HepG2 (cell line): Measurements from ENCODE around the gene CCDC106. TPM values are rescaled to one million over a fixed set of nuclear protein-coding genes. Genes with fewer than 3 reads are reported as not detected.

Experiments
- BRD4 ChIP-seq: sonication (generic); formaldehyde crosslinking; IDR thresholded peaks from 2 replicates; pipeline ENCODE4 v1.4.0; 2020; ENCODE audit warnings: missing genetic modification reagents
- CENPX ChIP-seq: sonication (generic); formaldehyde crosslinking; IDR thresholded peaks from 2 replicates; pipeline ENCODE4 v1.9.0; 2021; ENCODE audit warnings: mild to moderate bottlenecking, missing genetic modification reagents, moderate library complexity
- CREB1 ChIP-seq, 2 experiments: fragments of 450-650 bp in 1 of 2; IDR thresholded peaks; 2 replicates each; pipeline ENCODE4 v1.6.1; 2016 to 2017; ENCODE audit warnings: control low read depth in 1 of 2, mild to moderate bottlenecking in 1 of 2, missing compliant biosample characterization in 1 of 2, missing genetic modification characterization in 1 of 2
- CREBL2 ChIP-seq: sonication (generic); formaldehyde crosslinking; IDR thresholded peaks from 2 replicates; pipeline ENCODE4 v1.8.1; 2023; ENCODE audit warnings: missing genetic modification reagents, mild to moderate bottlenecking, borderline replicate concordance
- EHMT2 ChIP-seq: fragments of 200-600 bp; sonication (generic); IDR thresholded peaks from 2 replicates; pipeline ENCODE4 v1.7.0; 2017; ENCODE audit warnings: antibody characterized with exemption, low read depth, low read length, borderline replicate concordance
- FOXJ3 ChIP-seq: sonication (generic); formaldehyde crosslinking; IDR thresholded peaks from 2 replicates; pipeline ENCODE4 v1.4.0; 2020; ENCODE audit warnings: missing genetic modification reagents, mild to moderate bottlenecking, borderline replicate concordance
- GTF3A ChIP-seq: sonication (generic); formaldehyde crosslinking; conservative IDR thresholded peaks from 2 replicates; pipeline ENCODE4 v1.4.0; 2020; ENCODE audit warnings: mild to moderate bottlenecking, missing genetic modification reagents
- KDM1A ChIP-seq: IDR thresholded peaks from 2 replicates; pipeline ENCODE4 v1.6.1; 2016; ENCODE audit warnings: missing compliant biosample characterization
- MAFF ChIP-seq: IDR thresholded peaks from 2 replicates; pipeline ENCODE4 v1.6.1; 2011; ENCODE audit warnings: low read depth, low read length, improper control_type of control experiment
- MXD1 ChIP-seq: sonication (generic); formaldehyde crosslinking; IDR thresholded peaks from 2 replicates; pipeline ENCODE4 v1.4.0; 2020; ENCODE audit warnings: mild to moderate bottlenecking, missing genetic modification reagents
- PHF5A ChIP-seq: IDR thresholded peaks from one replicate; pipeline ENCODE4 v1.6.1; 2018; ENCODE audit warnings: low read depth, missing genetic modification reagents; ENCODE audit not compliant: unreplicated experiment
- REST ChIP-seq, 2 experiments: IDR thresholded peaks; 2 replicates each; pipeline ENCODE4 v1.6.1; 2011 to 2012; ENCODE audit warnings: low read length in 2 of 2, borderline replicate concordance in 1 of 2, low read depth in 1 of 2, mild to moderate bottlenecking in 1 of 2, moderate library complexity in 1 of 2
- SNAI1 ChIP-seq: sonication (generic); formaldehyde crosslinking; IDR thresholded peaks from 2 replicates; pipeline ENCODE4 v1.5.0; 2020; ENCODE audit warnings: mild to moderate bottlenecking, missing genetic modification reagents, borderline replicate concordance
- STAT5B ChIP-seq: sonication (generic); formaldehyde crosslinking; IDR thresholded peaks from 2 replicates; pipeline ENCODE4 v1.4.0; 2020; ENCODE audit warnings: missing genetic modification reagents
- STAT6 ChIP-seq: sonication (generic); formaldehyde crosslinking; IDR thresholded peaks from 2 replicates; pipeline ENCODE4 v1.4.0; 2020; ENCODE audit warnings: missing genetic modification reagents, mild to moderate bottlenecking, borderline replicate concordance
- ZBTB2 ChIP-seq: sonication (generic); formaldehyde crosslinking; IDR thresholded peaks from 2 replicates; pipeline ENCODE4 v1.8.0; 2022; ENCODE audit warnings: low read depth, missing genetic modification reagents
- ZNF275 ChIP-seq: sonication (generic); formaldehyde crosslinking; IDR thresholded peaks from 2 replicates; pipeline ENCODE4 v1.8.0; 2022; ENCODE audit warnings: missing genetic modification reagents, mild to moderate bottlenecking, inconsistent platforms, borderline replicate concordance
- ZNF749 ChIP-seq: sonication (generic); formaldehyde crosslinking; IDR thresholded peaks from 2 replicates; pipeline ENCODE4 v1.8.0; 2022; ENCODE audit warnings: mild to moderate bottlenecking, missing genetic modification reagents, moderate library complexity, borderline replicate concordance
- polyA plus RNA-seq, 8 experiments: library from polyadenylated mRNA; depleted of rRNA in 3 of 8; stranded (reverse) in 7 of 8; unstranded in 1 of 8; fragments of >200 nt; fragmentation: Illumina TruSeq in 4 of 8; extraction: Trizol in 4 of 8; gene quantifications; 2 replicates each; pipeline versions ENCODE4 v1.2.1 to v1.2.3, GENCODE V29; 2011 to 2016; ENCODE audit warnings: low read depth in 4 of 8, missing spikeins in 1 of 8, mixed read lengths in 1 of 8; ENCODE audit not compliant: insufficient read depth in 1 of 8
- total RNA-seq, 5 experiments: library from RNA; depleted of rRNA; stranded (reverse); fragments of >200 nt; fragmentation: Illumina TruSeq; extraction: Trizol; gene quantifications; 2 replicates each; pipeline ENCODE4 v1.2.3, GENCODE V29; 2016; ENCODE audit warnings: low read depth in 1 of 5

Gene CCDC106
- total and polyA plus RNA-seq, 2 of the 13 experiments (the other 11 are each of a cell fraction or from before 2014, with no cell fraction given), result 4.7 to 8.8 TPM

GRCh38 chr19:55598719-55599467 lies 49.1 kb upstream of the CCDC106 start (continued):
- TF ChIP-seq ZNF275 (CRISPR knock-in tag) (peak; percentile 57), SNAI1 (CRISPR knock-in tag) (no peak), CREBL2 (CRISPR knock-in tag) (no peak), EHMT2 (no peak), KDM1A (CRISPR knock-in tag) (no peak), STAT5B (CRISPR knock-in tag) (no peak), ZNF749 (CRISPR knock-in tag) (no peak), GTF3A (no peak), MAFF (no peak), CENPX (CRISPR knock-in tag) (no peak), CREB1 (IDR thresholded peaks at IDR 0.05) (no peak), CREB1 (CRISPR knock-in tag; IDR thresholded peaks at IDR 0.05) (no peak), ZBTB2 (CRISPR knock-in tag) (no peak), MXD1 (CRISPR knock-in tag) (peak; percentile 67; the same call in 1 of the 2 replicates), STAT6 (no peak), REST (IDR thresholded peaks at IDR 0.05; ENCODE audit: borderline replicate concordance in 1 of 2, low read depth in 1 of 2, low read length in 2 of 2) (peak in 1 of 2 experiments; percentile 40; a peak in 1 of 4 replicates), BRD4 (no peak), PHF5A (CRISPR knock-in tag) (no peak), FOXJ3 (no peak)
